K562 (cell line): ENCODE data around the gene CFL1. TPM values are rescaled to one million over a fixed set of nuclear protein-coding genes. Genes with fewer than 3 reads are reported as not detected.

Experiments used
- ATAC-seq: fragments of 200-7000 bp; cut with Tn5 transposase; 3 replicates; pipeline ENCODE4 v1.9.1; 2020; ENCODE audit warnings: moderate library complexity
- BruUV-seq: library from RNA; stranded (reverse); fragments of 400-500 nt; replicated peaks from 2 replicates; lab custom pipeline; 2021; lab: Mats Ljungman, UMichigan
- CTCF ChIA-PET: fragments of 300-600 bp; formaldehyde crosslinking; extraction: SDS; loops from one replicate; lab custom pipeline; 2021; ENCODE audit warnings: low intra/inter-chr PET ratio; lab: Yijun Ruan, JAX
- POLR2A ChIA-PET: fragments of 300-600, 350-650 bp; sonication (Branson Sonifier 250); formaldehyde crosslinking; extraction: SDS; loops from one replicate; lab custom pipeline; 2021; ENCODE audit warnings: antibody characterized with exemption, inconsistent platforms; lab: Yijun Ruan, JAX
- DNase-seq, 4 experiments: peaks; one replicate each; pipeline versions ENCODE4 v3.0.0 to v3.0.0-alpha.2; 2011 to 2018; ENCODE audit warnings: low spot score in 3 of 4, mixed read lengths in 3 of 4; ENCODE audit errors: extremely low read depth in 1 of 4
- FAIRE-seq: peaks from 2 replicates; lab custom pipeline; 2011; peaks lifted over from hg19 to GRCh38; lab: Jason Lieb, UNC
- H2AFZ ChIP-seq: 2 replicates; pipeline ENCODE4 v1.6.0; 2011; ENCODE audit warnings: low read depth, low read length, control low read depth, inconsistent platforms
- H3K27ac ChIP-seq: fragments of 200-600 bp; 3 replicates; pipeline ENCODE4 v1.8.0; 2011; ENCODE audit warnings: low read depth, mild to moderate bottlenecking, control low read depth, inconsistent platforms, low read length, moderate library complexity, mixed read lengths; ENCODE audit errors: extremely low read depth
- H3K27me3 ChIP-seq, 2 experiments: fragments of 300-600 bp in 1 of 2; 2 replicates in 1 of 2; 3 replicates in 1 of 2; pipeline versions ENCODE4 v1.6.0 to v1.8.0; 2011; ENCODE audit warnings: inconsistent platforms in 2 of 2, low read length in 2 of 2, mild to moderate bottlenecking in 1 of 2, mixed read lengths in 1 of 2, moderate library complexity in 1 of 2; ENCODE audit not compliant: control insufficient read depth in 2 of 2, insufficient read depth in 2 of 2
- H3K36me3 ChIP-seq: fragments of 300-600 bp; 3 replicates; pipeline ENCODE4 v1.8.0; 2011; ENCODE audit warnings: mild to moderate bottlenecking, low read length, inconsistent platforms; ENCODE audit not compliant: control insufficient read depth, insufficient read depth
- H3K4me1 ChIP-seq, 2 experiments: fragments of 200-600 bp in 1 of 2; replicated peaks in 1 of 2; 2 replicates in 1 of 2; 3 replicates in 1 of 2; pipeline versions ENCODE4 v1.5.1 to v1.8.0; 2011; ENCODE audit warnings: inconsistent platforms in 2 of 2, low read length in 2 of 2, mild to moderate bottlenecking in 1 of 2, mixed read lengths in 1 of 2, moderate library complexity in 1 of 2; ENCODE audit not compliant: control insufficient read depth in 2 of 2, insufficient read depth in 2 of 2
- H3K4me2 ChIP-seq: 2 replicates; pipeline ENCODE4 v1.6.1; 2011; ENCODE audit warnings: low read length, control low read depth, inconsistent platforms, mixed read lengths; ENCODE audit not compliant: insufficient read depth
- H3K4me3 ChIP-seq: fragments of 200-600 bp; sonication (generic), shearing (Covaris generic); 2 replicates; pipeline ENCODE4 v1.5.1; 2016; ENCODE audit warnings: control low read depth, inconsistent platforms
- H3K79me2 ChIP-seq: fragments of 200-600 bp; 3 replicates; pipeline ENCODE4 v1.8.0; 2011; ENCODE audit warnings: low read length, inconsistent platforms; ENCODE audit not compliant: control insufficient read depth, insufficient read depth
- H3K9ac ChIP-seq, 2 experiments: 2 replicates each; pipeline versions ENCODE4 v1.6.0 to v1.6.1; 2011; ENCODE audit warnings: low read depth in 2 of 2, low read length in 2 of 2, control low read depth in 1 of 2, inconsistent platforms in 1 of 2, mild to moderate bottlenecking in 1 of 2, mixed read lengths in 1 of 2; ENCODE audit not compliant: insufficient read depth in 1 of 2
- H3K9me1 ChIP-seq: one replicate; pipeline ENCODE4 v1.6.0; 2011; ENCODE audit warnings: inconsistent platforms, mild to moderate bottlenecking, low read length, moderate library complexity; ENCODE audit not compliant: control insufficient read depth, insufficient read depth
- H3K9me3 ChIP-seq: replicated peaks from 2 replicates; pipeline ENCODE4 v1.5.1; 2011; ENCODE audit warnings: low read depth, low read length, inconsistent platforms; ENCODE audit not compliant: control insufficient read depth, insufficient read depth
- H4K20me1 ChIP-seq: replicated peaks from 2 replicates; pipeline ENCODE4 v1.6.1; 2011; ENCODE audit warnings: low read length, inconsistent platforms, mixed read lengths; ENCODE audit not compliant: control insufficient read depth, insufficient read depth
- CBFA2T2 ChIP-seq: fragments of 450-650 bp; conservative IDR thresholded peaks from 2 replicates; pipeline ENCODE4 v1.6.1; 2017; ENCODE audit warnings: mild to moderate bottlenecking
- EWSR1 ChIP-seq: fragments of 450-650 bp; IDR thresholded peaks from 2 replicates; pipeline ENCODE4 v1.6.1; 2018; ENCODE audit warnings: borderline replicate concordance, mild to moderate bottlenecking, low read depth, moderate library complexity; ENCODE audit not compliant: partially characterized antibody
- IRF2 ChIP-seq: sonication (generic); formaldehyde crosslinking; IDR thresholded peaks from 2 replicates; pipeline ENCODE4 v1.8.1; 2022; ENCODE audit warnings: mild to moderate bottlenecking, missing genetic modification reagents
- NFIX ChIP-seq: fragments of 250-450 bp; sonication (Bioruptor Pico); IDR thresholded peaks from 2 replicates; pipeline ENCODE4 v1.4.0; 2020; ENCODE audit warnings: low read depth, mild to moderate bottlenecking, moderate library complexity
- NR1H2 ChIP-seq: sonication (generic); formaldehyde crosslinking; IDR thresholded peaks from 2 replicates; pipeline ENCODE4 v1.4.0; 2020; ENCODE audit warnings: mild to moderate bottlenecking, missing genetic modification reagents
- RCOR1 ChIP-seq, 2 experiments: IDR thresholded peaks; 2 replicates each; pipeline ENCODE4 v1.6.1; 2012; ENCODE audit warnings: low read depth in 2 of 2, low read length in 2 of 2, borderline replicate concordance in 1 of 2, improper control_type of control experiment in 1 of 2
- SP2 ChIP-seq: IDR thresholded peaks from 2 replicates; pipeline ENCODE4 v1.6.1; 2011; ENCODE audit warnings: mild to moderate bottlenecking, low read depth, low read length, moderate library complexity; ENCODE audit not compliant: poor library complexity, severe bottlenecking; ENCODE audit errors: extremely low read depth
- TAL1 ChIP-seq: fragments of 450-650 bp; IDR thresholded peaks from 2 replicates; pipeline ENCODE4 v1.6.1; 2016; ENCODE audit warnings: mild to moderate bottlenecking
- XRCC5 ChIP-seq: fragments of 200-400 bp; formaldehyde crosslinking; IDR thresholded peaks from 2 replicates; pipeline ENCODE4 v1.6.1; 2017; ENCODE audit warnings: low read depth, mild to moderate bottlenecking, low read length
- ZNF212 ChIP-seq: fragments of 450-650 bp; formaldehyde crosslinking; IDR thresholded peaks from 2 replicates; pipeline ENCODE4 v1.4.0; 2020; ENCODE audit warnings: mild to moderate bottlenecking
- ZNF347 ChIP-seq: fragments of 450-650 bp; formaldehyde crosslinking; IDR thresholded peaks from 2 replicates; pipeline ENCODE4 v1.4.0; 2020; ENCODE audit warnings: low read depth, mild to moderate bottlenecking, moderate library complexity
- ZNF445 ChIP-seq: fragments of 250-450 bp; sonication (Bioruptor Pico); IDR thresholded peaks from 2 replicates; pipeline ENCODE4 v1.4.0; 2020; ENCODE audit warnings: low read depth, mild to moderate bottlenecking, moderate library complexity
- WGBS: fragments of 100-300 bp; shearing (Covaris generic); methylation state at CpG from one replicate; pipeline ENCODE4 v1.1.6; 2016; ENCODE audit warnings: low coverage, mixed read lengths; ENCODE audit not compliant: insufficient coverage; ENCODE audit errors: missing lambda C conversion rate; 5-methylcytosine and 5-hydroxymethylcytosine counted together
- in situ Hi-C: fragments of 300-500 bp; cut with MboI; formaldehyde crosslinking; loops from 4 replicates; pipeline ENCODE4 v1.15.0; 2018; ENCODE audit warnings: inconsistent platforms, mixed read lengths
- intact Hi-C: fragments of 100-400 bp; cut with micrococcal nuclease; formaldehyde crosslinking; loops from 2 replicates; pipeline ENCODE4 v1.14.2; 2022
- polyA plus RNA-seq, 8 experiments: library from polyadenylated mRNA; depleted of rRNA in 4 of 8; stranded (reverse) in 5 of 8; unstranded in 3 of 8; fragments of >200 nt; fragmentation: Nextera tagmentation in 2 of 8; fragmentation: Illumina TruSeq in 1 of 8; extraction: Ambion mirVana in 2 of 8; extraction: Trizol in 1 of 8; gene quantifications; 2 replicates each; pipeline versions ENCODE4 v1.2.1 to v1.2.3, GENCODE V29; 2011 to 2014; ENCODE audit warnings: inconsistent platforms in 1 of 8, missing spikeins in 1 of 8
- total RNA-seq, 7 experiments: library from RNA; depleted of rRNA in 6 of 7; stranded (reverse); fragments of >200 nt in 6 of 7; fragmentation: Illumina TruSeq in 2 of 7; extraction: Trizol in 2 of 7; gene quantifications; 2 replicates each; pipeline versions ENCODE4 v1.2.1 to v1.2.3, GENCODE V29; 2011 to 2021; ENCODE audit warnings: low replicate concordance in 1 of 7
- TF ChIP-seq, protein P1 (sequence below): conservative IDR thresholded peaks from 2 replicates; pipeline ENCODE4 v1.6.1; 2011; ENCODE audit warnings: low read depth, mild to moderate bottlenecking, low read length; ENCODE audit not compliant: control insufficient read depth
- TF ChIP-seq, protein P2 (sequence below): fragments of 450-650 bp; IDR thresholded peaks from 2 replicates; pipeline ENCODE4 v1.7.1; 2018; ENCODE audit warnings: mild to moderate bottlenecking, low read depth; ENCODE audit not compliant: partially characterized antibody
- TF ChIP-seq, protein P3 (sequence below): sonication (generic); formaldehyde crosslinking; IDR thresholded peaks from 2 replicates; pipeline ENCODE4 v1.8.0; 2023; ENCODE audit warnings: mild to moderate bottlenecking, missing genetic modification reagents
- TF ChIP-seq, protein P4 (sequence below): fragments of 450-650 bp; formaldehyde crosslinking; IDR thresholded peaks from 2 replicates; pipeline ENCODE4 v1.4.0; 2020; ENCODE audit warnings: mild to moderate bottlenecking, mixed read lengths

Gene CFL1
- total and polyA plus RNA-seq, 9 of the 15 experiments (the other 6 are each of a cell fraction or from before 2014, with no cell fraction given), result 105 to 1,101 (median 859) TPM

DNA sequence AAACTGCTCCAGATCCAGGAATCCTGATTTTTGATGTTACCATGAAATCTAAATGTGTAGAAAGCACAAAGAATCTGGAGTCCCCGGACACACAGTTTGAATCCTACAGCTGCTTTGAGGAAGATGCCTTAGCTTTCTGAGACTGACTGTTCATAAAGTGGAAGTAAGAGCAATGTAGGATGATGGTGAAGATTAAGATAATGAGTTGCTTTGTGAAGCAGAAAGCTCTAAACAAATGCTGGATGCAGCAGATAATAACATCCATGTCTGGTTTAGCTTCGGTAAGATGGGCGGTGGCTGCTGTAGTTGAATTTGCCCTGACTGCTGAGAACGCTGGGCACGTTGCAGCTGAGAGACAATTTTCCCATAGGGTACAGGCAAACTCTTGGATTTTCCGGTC lies 51.0 kb downstream of the CFL1 start:
- Histone ChIP-seq H3K4me2 (no peak overlapping the region), H3K36me3 (no peaks in the 10 kb centered on the region), H3K4me3 (no peak overlapping the region), H3K9me1 (no peaks in the 10 kb centered on the region), H2AFZ (no peak overlapping the region), H3K9me3 (no peaks in the 10 kb centered on the region), H3K27me3 (peaks cover 47 to 63% of the 10 kb centered on the region in 2 experiments), H3K4me1 (peaks cover 4 to 9% of the 10 kb centered on the region in 2 experiments; a peak in 3 of 5 replicates), H3K9ac (no peak overlapping the region), H3K27ac (no peak overlapping the region), H4K20me1 (0 out of 2 replicates have a peak, but pooled peaks cover 5% of the 10 kb centered on the region), H3K79me2 (no peaks in the 10 kb centered on the region)
- BruUV-seq, result no TSS peak
- FAIRE-seq (no peak), ATAC-seq (no peak; the same call in none of the 3 replicates), DNase-seq (no peak)
- intact Hi-C loops (no loop called here), in situ Hi-C loops (no loop called here)
- ChIA-PET POLR2A (interaction anchor here (0.5 to 1.9 kb wide), 6 partner anchors 9 to 383 kb away, joined by 3 to 6 read pairs (median 4); partner anchors contain the start of gene AP5B1), CTCF (no interaction called here)
- 3% methylated on average over 6 of the region's 6 CpGs for WGBS
- TF ChIP-seq, protein P1, sequence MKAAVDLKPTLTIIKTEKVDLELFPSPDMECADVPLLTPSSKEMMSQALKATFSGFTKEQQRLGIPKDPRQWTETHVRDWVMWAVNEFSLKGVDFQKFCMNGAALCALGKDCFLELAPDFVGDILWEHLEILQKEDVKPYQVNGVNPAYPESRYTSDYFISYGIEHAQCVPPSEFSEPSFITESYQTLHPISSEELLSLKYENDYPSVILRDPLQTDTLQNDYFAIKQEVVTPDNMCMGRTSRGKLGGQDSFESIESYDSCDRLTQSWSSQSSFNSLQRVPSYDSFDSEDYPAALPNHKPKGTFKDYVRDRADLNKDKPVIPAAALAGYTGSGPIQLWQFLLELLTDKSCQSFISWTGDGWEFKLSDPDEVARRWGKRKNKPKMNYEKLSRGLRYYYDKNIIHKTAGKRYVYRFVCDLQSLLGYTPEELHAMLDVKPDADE, result no peak
- no peak for TF ChIP-seq ZNF445 (CRISPR knock-in tag)
- TF ChIP-seq, protein P2, sequence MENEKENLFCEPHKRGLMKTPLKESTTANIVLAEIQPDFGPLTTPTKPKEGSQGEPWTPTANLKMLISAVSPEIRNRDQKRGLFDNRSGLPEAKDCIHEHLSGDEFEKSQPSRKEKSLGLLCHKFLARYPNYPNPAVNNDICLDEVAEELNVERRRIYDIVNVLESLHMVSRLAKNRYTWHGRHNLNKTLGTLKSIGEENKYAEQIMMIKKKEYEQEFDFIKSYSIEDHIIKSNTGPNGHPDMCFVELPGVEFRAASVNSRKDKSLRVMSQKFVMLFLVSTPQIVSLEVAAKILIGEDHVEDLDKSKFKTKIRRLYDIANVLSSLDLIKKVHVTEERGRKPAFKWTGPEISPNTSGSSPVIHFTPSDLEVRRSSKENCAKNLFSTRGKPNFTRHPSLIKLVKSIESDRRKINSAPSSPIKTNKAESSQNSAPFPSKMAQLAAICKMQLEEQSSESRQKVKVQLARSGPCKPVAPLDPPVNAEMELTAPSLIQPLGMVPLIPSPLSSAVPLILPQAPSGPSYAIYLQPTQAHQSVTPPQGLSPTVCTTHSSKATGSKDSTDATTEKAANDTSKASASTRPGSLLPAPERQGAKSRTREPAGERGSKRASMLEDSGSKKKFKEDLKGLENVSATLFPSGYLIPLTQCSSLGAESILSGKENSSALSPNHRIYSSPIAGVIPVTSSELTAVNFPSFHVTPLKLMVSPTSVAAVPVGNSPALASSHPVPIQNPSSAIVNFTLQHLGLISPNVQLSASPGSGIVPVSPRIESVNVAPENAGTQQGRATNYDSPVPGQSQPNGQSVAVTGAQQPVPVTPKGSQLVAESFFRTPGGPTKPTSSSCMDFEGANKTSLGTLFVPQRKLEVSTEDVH, result no peak
- peak in 1 of 2 experiments; percentile 68; a peak in 2 of 4 replicates for TF ChIP-seq RCOR1 (IDR thresholded peaks at IDR 0.05; ENCODE audit: borderline replicate concordance in 1 of 2, low read depth in 2 of 2, low read length in 2 of 2)
- TF ChIP-seq EWSR1, result no peak
- TF ChIP-seq, protein P3, sequence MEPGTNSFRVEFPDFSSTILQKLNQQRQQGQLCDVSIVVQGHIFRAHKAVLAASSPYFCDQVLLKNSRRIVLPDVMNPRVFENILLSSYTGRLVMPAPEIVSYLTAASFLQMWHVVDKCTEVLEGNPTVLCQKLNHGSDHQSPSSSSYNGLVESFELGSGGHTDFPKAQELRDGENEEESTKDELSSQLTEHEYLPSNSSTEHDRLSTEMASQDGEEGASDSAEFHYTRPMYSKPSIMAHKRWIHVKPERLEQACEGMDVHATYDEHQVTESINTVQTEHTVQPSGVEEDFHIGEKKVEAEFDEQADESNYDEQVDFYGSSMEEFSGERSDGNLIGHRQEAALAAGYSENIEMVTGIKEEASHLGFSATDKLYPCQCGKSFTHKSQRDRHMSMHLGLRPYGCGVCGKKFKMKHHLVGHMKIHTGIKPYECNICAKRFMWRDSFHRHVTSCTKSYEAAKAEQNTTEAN (CRISPR knock-in tag), result no peak
- TF ChIP-seq IRF2 (CRISPR knock-in tag), result no peak
- no peak for TF ChIP-seq NR1H2 (CRISPR knock-in tag)
- TF ChIP-seq CBFA2T2, result peak; percentile 38; the same call in 1 of the 2 replicates
- no peak for TF ChIP-seq NFIX (CRISPR knock-in tag)
- TF ChIP-seq ZNF347 (CRISPR knock-in tag), result no peak
- no peak for TF ChIP-seq XRCC5
- TF ChIP-seq SP2, result no peak
- TF ChIP-seq TAL1, result peak; percentile 58
- TF ChIP-seq, protein P4, sequence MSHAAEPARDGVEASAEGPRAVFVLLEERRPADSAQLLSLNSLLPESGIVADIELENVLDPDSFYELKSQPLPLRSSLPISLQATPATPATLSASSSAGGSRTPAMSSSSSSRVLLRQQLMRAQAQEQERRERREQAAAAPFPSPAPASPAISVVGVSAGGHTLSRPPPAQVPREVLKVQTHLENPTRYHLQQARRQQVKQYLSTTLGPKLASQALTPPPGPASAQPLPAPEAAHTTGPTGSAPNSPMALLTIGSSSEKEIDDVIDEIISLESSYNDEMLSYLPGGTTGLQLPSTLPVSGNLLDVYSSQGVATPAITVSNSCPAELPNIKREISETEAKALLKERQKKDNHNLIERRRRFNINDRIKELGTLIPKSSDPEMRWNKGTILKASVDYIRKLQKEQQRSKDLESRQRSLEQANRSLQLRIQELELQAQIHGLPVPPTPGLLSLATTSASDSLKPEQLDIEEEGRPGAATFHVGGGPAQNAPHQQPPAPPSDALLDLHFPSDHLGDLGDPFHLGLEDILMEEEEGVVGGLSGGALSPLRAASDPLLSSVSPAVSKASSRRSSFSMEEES (CRISPR knock-in tag), result no peak
- no peak for TF ChIP-seq ZNF212 (CRISPR knock-in tag)
